Right renal cortex interstitium (tissue), 3 donors: ENCODE results near the gene IL22RA1. TPM values are rescaled to one million over a fixed set of nuclear protein-coding genes. Genes with fewer than 3 reads are reported as not detected.

Experiments
- DNase-seq, 3 donors: peaks; one replicate each; pipeline ENCODE4 v3.0.0-alpha.2; 2013; ENCODE audit warnings: low read depth in 3 of 3, low spot score in 2 of 3
- polyA plus RNA-seq, 3 donors: library from polyadenylated mRNA; unstranded; fragments of 120-200 nt; gene quantifications; one replicate each; pipeline ENCODE4 v1.2.1, GENCODE V29; 2013; ENCODE audit not compliant: insufficient read length in 3 of 3

Gene IL22RA1
- polyA plus RNA-seq, 3 donors, result 2.3 to 3.8 (median 3.5) TPM

DNA sequence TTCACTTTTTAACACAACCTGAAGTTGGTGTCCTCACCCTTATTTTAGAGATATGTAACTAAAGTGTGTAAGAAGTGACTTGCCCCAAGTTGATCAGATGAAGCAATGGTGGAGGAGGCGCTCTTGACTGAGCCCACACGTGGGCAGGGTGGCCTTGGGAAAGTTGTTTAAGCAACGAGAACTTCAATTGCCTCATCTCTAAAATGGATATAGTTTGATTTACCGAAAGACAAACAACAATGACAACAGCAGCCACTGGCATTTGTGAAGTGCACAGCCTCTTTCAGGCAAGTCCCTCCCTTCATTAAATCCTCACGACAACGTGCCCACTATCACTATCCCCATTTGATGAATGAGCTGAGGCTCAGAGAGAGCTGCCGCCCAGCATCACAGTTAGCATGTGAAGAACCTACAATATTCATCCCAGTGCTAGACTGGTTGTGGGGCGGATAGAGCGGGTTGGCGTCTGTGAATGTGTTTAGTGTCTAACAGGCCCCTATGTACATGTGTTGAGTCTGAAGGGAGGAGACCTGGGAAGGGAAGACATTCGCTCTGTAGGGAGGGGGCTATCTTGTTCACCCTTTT is 3.0 kb downstream of the IL22RA1 start:
- no peak for DNase-seq

- DNase-seq, result no peak
Observed at GRCh38 chr1:24139222-24139489, 3.8 kb downstream of the IL22RA1 start.

DNA sequence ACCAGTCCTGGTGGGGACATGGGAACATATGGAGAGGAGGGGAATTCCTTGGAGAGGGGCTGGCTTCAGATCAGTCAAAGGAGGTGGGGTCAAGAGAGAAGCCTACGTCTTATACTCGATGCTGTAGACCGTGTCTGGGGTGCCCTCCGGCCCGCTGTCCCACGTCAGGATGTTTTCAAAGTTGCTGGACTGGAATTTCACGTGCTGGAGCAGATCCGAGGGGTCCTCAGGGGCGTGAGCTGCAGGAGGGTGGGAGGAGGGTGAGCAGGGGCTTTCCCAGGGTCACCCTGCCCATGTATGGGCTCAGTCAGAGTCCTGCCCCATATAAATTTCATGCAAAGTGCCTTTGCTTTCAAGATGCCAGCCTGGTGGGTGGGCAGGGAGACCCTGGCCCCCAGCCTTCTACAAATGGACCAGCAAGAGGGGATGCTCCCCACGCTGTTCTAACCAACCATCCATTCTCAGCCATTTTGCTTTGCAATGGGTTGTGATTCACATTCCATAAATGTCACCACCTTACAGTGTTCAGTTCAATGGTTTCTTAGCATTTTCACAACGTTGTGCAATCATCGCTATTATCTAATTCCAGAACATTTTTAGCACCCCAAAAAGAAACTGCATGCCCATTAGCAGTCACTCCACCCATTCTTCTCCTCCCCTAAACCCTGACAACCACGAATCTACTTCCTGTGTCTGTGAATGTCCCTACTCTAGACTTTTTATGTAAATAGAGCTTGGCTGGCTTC is 4.3 kb downstream of the IL22RA1 start:
- no peak for DNase-seq

GRCh38 chr1:24136956-24137539 is 5.9 kb downstream of the IL22RA1 start:
- DNase-seq, result no peak

DNA sequence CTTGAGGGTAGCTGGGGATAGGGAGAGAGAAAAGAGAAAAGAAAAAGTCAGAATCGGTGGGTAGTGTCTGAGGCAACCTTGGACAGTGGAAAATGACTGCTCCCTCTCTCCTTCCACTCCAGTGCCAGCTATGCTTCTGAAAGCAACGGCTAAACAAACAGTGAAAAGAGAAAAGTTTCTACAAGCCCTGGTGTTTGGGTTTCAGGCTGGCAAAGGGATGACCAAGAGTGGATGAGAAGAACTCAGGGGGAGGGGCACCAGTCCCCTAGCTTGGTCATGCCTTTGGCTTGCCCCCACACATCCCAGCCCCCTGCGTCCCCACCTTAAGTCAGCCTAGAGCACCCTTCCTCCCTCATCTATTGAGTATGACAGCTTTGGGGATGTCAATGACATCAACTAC is 8.6 kb downstream of the IL22RA1 start:
- no peak for DNase-seq

GRCh38 chr1:24133819-24134218 is 9.1 kb downstream of the IL22RA1 start:
- DNase-seq, result no peak

GRCh38 chr1:24130385-24130784 is 12.6 kb downstream of the IL22RA1 start:
- no peak for DNase-seq

DNA sequence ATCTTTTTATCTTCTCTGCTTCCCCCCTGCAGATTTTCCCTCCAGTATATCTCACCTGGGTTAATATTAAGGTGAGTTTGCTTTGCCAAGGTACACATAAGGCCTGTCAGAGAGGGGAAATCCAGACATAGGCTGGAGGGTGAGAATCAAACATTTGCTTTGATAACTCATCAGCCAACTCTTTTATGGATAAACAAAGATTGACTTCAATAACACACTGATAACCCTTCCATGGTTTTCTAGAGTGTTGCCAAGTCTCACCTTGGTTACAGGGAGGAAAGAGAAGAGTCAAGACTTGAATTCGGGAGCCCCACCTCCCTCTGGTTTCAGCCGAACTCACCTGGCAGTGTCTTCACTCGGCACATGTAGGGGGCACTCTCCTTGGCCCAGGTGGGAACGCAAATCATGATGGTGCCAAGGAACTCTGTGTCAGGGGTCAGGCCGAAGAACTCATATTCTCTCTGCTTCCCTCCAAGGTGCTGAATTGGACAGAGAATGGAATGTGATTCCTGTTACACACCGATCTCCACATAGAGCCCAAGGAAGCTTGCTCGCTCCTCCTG is 15.1 kb downstream of the IL22RA1 start:
- DNase-seq, result no peak

GRCh38 chr1:24127134-24127800 is 15.7 kb downstream of the IL22RA1 start:
- DNase-seq, result no peak

DNA sequence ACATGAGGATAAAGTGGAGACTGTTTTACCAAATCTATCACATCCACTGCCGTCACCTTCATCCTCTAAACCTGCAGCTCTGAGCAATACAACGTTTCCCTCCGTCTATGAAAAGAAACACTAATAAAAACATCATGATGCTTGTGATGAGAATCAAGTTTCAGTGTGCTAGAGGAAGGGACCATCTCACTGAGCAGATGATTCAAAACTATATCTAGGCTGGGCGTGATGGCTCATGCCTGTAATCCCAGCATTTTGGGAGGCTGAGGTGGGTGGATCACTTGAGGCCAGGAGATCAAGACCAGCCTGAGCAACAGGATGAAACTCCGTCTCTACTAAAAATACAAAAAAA is 16.3 kb downstream of the IL22RA1 start:
- no peak for DNase-seq

- no peak for DNase-seq
Observed at GRCh38 chr1:24126018-24126671, 16.8 kb downstream of the IL22RA1 start.

DNA sequence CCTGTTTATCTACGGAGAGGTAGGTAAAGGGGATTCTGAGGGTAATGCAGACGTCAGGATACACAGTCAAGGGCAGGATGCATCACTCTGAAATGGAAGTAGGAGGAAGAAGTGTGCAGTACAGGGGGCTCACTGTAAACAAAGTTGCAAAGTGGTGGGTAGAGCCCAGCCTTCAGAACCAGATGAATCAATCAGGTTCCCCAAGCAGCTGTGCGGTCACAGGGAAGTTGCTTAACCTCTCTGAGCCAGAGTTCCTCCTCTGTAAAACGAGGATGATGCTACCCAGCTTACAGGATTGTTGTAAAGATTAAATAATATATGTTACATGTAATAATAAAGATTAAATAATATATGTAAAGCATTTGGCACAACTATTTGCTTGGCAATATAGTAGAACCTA is 17.5 kb downstream of the IL22RA1 start:
- no peak for DNase-seq

GRCh38 chr1:24124980-24125379 is 18.0 kb downstream of the IL22RA1 start:
- no peak for DNase-seq

DNA sequence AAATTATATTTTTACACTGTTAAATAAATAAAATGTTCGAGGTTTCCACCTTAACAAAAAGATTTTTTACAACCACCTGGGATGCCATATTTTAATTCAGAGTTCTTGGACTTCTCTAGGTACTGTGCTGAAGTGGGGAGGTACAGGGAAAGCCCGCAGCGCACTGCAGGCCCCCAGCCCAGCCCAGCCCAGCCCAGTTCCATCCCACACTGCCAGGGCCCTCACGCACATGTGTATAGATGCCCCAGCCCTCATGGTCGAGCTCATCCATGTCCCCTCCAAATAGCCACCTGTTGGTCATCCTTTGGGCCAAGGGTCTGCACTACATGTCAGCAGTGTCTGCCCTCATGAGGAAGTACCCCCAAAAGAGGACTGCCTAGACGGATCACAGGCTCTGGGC is 19.3 kb downstream of the IL22RA1 start:
- no peak for DNase-seq

GRCh38 chr1:24122776-24123175 is 20.2 kb downstream of the IL22RA1 start:
- DNase-seq, result no peak

- DNase-seq, result no peak
Observed at GRCh38 chr1:24121406-24121805, 21.5 kb downstream of the IL22RA1 start.

GRCh38 chr1:24120965-24121364 is 22.0 kb downstream of the IL22RA1 start:
- no peak for DNase-seq

GRCh38 chr1:24119859-24120756 is 22.8 kb downstream of the IL22RA1 start:
- DNase-seq, result no peak

DNA sequence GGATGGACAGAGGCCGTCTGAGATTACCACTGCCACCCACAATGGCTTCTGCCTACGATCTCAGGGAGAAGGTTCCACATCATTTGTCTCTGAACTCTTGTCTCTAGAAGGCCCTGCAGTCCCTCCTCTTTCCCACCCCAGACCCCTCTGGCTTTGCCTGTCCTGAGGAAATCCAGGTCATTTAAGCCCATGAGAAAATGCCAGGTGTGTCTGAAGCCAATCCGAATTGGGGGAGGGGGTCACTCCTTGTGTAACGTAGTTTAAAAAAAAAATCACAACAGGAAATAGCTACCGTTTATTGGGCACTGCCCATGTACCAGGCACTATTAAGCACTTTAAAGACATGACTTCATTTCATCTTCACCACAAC is 23.5 kb downstream of the IL22RA1 start:
- DNase-seq, result no peak
